22Rv1 (cell line): ENCODE results near the gene HAUS7.

Experiments used
- H3K27ac ChIP-seq: fragments of 450-650 bp; 2 replicates; pipeline ENCODE4 v1.5.1; 2017
- ZFX ChIP-seq: fragments of 450-650 bp; IDR thresholded peaks from 2 replicates; pipeline ENCODE4 v1.6.1; 2017; ENCODE audit warnings: antibody characterized with exemption, borderline replicate concordance
- TF ChIP-seq, protein P1 (sequence below): fragments of 450-650 bp; IDR thresholded peaks from 2 replicates; pipeline ENCODE4 v1.5.1; 2017; ENCODE audit warnings: mild to moderate bottlenecking

Gene HAUS7

DNA sequence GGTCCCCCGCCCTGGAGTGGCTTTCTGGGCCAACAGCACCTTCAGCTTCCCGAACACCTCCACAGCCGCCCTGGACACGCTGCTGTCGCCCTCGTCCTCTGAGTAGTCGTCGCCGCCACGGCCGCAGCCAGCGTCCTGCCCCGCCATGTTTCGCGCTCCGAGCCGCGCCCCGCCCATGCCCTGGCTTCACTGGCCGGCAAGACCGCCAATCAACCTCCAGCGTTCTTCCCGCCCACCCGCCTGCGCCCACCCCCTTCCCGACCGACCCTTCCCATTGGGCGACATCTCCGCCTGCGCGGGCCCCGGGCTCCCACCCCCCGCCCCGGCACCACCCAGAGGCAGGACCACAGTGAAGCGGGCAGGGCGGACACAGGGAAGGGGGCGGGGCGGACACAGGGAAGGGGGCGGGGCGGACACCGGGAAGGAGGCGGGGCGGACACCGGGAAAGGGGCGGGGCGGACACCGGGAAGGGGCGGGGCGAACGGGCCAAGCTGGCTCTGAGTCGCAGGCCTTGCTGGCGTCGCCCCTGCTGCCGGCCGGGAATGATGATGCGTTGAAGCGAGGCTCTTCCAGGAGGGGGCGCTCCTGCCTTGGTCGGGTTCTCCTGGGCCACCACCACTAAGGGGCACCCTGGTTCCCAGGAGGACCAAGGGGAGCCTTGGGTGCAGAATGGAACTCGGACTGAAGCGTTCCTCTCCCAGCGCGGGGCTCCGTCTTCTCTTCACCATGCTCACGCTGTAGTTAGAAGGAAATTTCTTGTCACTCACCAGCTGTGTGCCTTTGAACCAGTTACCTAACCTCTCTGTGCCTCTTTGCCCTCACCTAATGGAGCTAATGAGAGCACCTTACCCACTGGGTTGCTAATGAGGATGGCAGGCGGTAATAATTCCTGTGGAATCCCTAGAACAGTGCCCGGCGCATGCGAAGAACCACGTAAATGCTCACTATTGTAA lies at the start of gene HAUS7:
Gene HAUS7 (minus strand): TSS at position 166 of the 953 bp plus-strand sequence. CDS start 19 bp downstream, at position 147.
- TF ChIP-seq, protein P1, sequence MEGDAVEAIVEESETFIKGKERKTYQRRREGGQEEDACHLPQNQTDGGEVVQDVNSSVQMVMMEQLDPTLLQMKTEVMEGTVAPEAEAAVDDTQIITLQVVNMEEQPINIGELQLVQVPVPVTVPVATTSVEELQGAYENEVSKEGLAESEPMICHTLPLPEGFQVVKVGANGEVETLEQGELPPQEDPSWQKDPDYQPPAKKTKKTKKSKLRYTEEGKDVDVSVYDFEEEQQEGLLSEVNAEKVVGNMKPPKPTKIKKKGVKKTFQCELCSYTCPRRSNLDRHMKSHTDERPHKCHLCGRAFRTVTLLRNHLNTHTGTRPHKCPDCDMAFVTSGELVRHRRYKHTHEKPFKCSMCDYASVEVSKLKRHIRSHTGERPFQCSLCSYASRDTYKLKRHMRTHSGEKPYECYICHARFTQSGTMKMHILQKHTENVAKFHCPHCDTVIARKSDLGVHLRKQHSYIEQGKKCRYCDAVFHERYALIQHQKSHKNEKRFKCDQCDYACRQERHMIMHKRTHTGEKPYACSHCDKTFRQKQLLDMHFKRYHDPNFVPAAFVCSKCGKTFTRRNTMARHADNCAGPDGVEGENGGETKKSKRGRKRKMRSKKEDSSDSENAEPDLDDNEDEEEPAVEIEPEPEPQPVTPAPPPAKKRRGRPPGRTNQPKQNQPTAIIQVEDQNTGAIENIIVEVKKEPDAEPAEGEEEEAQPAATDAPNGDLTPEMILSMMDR: peak; percentile 77
- no peak for TF ChIP-seq ZFX
- H3K27ac ChIP-seq: 0 out of 2 replicates have a peak within 1 kb of the TSS, but pooled peaks have one; percentile 36

DNA sequence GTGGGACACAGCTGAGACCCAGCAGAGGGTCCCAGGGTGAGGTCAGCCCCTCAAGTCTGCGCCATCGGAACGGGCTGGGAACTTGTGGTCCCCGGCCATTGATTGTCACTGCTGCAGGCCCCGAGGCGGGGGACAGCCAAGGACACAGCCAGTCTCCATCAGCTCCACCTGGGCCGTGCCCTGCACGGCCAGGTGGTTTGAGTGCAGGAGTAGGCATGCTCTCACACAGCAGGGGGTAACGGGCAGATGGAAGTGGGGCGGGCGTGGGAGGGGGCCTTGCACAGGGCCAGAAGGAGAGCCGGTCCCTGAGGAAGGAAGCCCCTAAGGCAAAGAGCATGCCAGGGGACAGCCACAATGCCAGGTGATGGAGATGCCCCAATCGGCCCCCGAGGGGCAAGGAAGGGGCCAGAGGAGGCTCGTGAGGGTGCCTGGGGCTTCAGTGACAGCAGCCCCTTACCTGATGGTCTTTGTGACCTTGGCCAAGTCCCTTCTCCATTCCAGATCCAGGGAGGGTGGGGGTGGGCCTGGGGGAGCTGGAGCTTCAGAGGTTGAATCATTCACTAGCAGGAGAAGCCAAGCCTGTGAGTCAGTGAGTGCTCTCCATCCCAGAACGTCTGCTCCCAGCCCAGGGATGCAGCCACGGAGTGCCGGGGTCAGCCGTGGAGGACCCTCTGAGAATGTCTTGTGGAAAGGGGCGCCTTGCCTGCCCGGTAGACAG lies 49.4 kb upstream of the HAUS7 start:
- H3K27ac ChIP-seq: no peak overlapping the region
- no peak for TF ChIP-seq ZFX
- TF ChIP-seq, protein P1: no peak

DNA sequence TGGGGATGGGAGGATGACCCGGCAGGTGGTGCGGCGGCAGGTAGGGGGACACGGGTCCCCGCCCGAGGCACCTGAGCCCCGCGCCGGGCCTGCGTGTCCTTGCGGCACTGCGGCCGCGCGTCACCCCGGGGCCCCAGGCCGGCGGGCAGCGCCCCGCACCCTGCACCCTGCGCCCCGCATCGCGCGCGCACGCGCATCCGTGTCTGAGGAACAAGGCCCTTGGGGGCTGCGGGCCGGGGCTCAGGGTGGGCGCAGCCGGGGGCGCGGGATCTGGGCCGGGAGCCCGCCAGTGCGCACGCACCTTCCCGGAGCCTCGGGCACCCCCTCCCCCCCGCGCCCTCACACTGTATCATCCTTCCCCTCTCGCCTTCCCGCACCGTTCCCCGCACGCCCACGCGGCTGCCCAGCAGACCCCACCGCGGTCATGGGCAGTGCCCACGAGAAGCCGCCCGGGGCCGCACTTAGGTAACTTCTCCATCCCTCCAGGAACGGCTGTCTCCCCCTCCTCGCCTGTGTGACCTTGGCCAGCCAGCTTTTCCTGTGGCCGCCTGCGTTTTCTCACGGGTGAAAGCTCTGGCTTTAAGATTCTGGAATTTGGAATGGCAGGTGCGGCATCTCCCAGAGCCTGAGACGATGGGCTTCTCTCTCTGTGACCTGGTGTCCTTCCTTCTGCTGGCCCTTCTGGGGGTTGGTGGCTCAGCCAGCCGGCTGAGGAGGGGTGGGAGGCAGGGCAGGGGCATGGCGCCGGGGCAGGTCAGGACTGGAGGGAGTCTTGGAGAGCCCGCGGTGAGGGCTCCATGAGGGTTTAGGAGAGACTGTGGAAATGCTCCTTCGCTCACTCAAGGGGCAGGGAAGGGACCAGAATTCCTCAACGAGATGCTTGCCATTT lies 47.8 kb upstream of the HAUS7 start:
- TF ChIP-seq, protein P1: no peak
- TF ChIP-seq ZFX: no peak
- no peak overlapping the region for H3K27ac ChIP-seq

DNA sequence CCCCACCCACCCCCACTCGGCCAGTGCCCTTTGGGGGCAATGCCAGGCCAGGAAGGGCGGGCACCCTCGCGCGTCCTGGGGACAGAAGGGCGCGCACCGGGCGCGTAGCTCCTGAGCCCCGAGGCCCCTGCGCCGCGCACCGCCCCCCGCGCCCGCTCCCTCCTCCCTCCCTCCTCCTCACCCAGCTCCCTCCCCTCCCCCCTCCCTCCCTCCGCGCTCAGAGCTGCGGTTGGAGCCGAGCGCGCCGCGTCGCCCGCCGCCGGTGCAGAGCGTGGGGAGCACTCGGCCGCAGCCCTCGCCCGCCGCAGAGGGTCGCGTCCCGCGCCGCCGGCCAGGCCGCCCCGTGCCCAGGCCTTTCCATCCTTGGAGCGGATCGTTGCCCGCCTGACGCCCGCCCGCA lies 47.0 kb upstream of the HAUS7 start, which contains the start of gene ATP2B3:
Gene ATP2B3 (plus strand): TSS at position 220 of the 400 bp plus-strand sequence. CDS start 18,606 bp downstream, outside the sequence.
- TF ChIP-seq, protein P1: no peak
- TF ChIP-seq ZFX: no peak
- no peak within 1 kb of the TSS for H3K27ac ChIP-seq

DNA sequence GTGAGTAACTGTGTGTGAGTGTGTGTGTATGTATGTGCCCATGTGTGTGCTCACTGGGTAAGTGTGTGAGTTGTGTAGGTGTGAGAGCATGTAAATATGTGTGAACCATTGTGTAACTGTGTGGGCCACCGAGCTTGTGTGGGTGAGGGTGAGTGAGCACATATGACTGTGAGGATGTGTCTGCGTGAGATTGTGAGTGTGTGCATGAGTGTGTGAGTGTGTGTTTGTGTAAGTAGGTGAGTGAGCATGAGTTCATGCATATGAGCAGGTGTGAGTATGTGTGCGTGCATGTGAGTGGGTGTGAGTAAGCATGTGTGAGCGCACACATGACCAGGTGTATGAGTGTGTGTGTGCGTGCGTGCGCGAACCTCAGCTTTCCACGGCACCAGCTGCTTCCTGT lies 45.7 kb upstream of the HAUS7 start:
- H3K27ac ChIP-seq: no peak overlapping the region
- TF ChIP-seq, protein P1: no peak
- no peak for TF ChIP-seq ZFX

DNA sequence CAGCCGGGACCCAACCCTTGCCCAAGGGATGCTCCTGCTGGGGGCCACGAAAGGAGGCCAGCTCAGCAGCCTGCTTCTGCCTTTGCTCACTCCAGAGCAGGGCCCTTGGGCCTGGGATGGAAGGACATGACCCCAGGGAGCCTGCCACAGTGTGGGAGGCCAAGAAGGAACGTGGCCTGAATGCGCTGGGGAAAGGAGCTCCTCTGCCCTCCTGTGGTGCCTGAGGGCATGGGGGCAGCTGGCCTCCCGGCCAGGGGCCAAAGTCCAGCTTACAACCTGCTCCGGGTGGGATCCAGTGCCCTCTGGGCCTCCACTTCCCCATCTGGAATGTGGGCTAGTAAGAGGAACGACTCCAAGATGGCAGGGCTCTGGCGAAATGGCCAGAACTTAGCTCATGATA lies 45.1 kb upstream of the HAUS7 start:
- TF ChIP-seq, protein P1: no peak
- TF ChIP-seq ZFX: no peak
- H3K27ac ChIP-seq: no peak overlapping the region
